GM11168 (cell line): ENCODE results near the gene MDFIC2.

Source experiments
- in situ Hi-C: fragments of 300-500 bp; cut with MboI; formaldehyde crosslinking; loops from one replicate; pipeline ENCODE4 v1.12.0; 2022; ENCODE audit warnings: low sequenced_read_pairs; ENCODE audit not compliant: unreplicated experiment

MDFIC2 gene

GRCh38 chr3:70186221-70186620, 126.2 kb downstream of the MDFIC2 start:
- in situ Hi-C loops = no loop called here

- in situ Hi-C loops = no loop called here
These were observed 126.8 kb downstream of the MDFIC2 start for GRCh38 chr3:70185661-70186060.

- in situ Hi-C loops = no loop called here
These were observed 128.5 kb downstream of the MDFIC2 start for GRCh38 chr3:70183781-70184504.

DNA sequence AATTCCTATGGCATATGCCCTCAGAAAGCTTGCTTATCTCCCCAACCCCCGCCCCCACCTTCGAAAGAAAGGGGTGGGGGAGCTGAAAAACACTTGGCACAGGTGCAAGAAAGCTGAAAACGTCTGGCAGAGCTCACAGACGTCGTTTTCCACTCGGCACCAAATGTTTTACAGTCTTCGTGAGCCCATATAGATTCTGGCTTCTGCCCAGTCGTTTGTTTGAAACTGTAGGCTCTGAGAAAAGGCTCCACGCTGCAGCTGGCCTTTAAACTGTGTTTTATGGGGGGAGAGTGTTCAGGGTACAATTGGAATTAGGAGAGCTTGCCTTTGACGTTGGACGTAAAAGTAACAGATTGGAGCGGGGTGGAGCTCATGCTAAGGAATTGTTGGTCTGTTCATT, 130.3 kb downstream of the MDFIC2 start:
- in situ Hi-C loops = no loop called here

DNA sequence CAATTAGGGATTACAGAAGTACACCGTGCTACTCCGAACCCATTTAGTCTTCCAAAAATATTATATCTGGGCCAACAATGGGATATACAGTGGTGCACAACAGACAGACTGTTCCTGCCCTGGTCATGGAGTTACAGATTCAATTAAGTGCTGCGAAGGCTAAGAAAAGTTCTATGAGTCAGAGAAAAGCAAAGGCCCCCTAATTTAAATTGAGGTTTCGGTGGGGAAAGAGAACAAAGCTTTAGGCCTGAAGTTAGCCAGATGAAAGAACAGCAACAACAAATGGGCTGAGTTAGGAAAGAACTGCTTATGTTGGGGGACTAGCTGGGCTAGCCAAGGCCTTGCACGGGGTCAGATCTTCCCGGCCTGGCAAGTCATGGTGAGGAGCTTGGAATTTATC, 131.8 kb downstream of the MDFIC2 start:
- in situ Hi-C loops = no loop called here

- in situ Hi-C loops = no loop called here
These were observed 133.3 kb downstream of the MDFIC2 start for GRCh38 chr3:70179111-70179510.

DNA sequence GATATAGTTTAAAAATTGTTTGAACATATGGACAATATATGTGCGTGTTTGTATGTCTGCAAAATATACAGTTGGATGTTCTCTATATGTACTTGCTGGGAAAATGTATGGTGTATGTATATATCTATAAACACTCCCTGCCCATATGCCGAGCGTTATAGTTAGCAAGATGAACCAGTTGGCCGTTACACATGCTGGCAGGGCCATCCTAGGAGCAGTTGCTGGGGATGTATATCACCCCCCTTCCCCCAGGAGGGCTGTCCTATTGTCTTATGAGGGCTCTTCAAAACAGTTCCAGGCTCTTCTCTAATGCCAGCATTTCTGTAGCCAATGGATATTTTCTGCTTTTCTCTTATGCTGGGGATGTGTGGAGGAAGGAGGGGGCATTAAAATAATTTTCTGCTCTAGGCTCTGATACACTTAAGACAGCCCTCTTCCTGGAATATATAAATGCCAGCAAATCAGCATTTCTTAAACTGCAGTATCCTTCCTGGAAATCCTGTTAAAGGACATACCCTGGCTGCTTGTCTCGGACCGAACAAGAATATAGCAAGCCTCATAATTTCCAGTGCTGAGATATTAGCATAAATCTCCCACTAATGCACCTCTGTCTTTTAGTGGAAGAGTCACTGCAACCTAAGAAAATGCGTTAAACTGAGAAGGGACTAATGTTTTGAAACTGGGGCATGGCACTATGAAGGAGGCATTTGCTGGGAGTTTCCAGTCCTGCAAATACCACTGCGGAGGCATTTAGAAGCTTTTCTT, 134.4 kb downstream of the MDFIC2 start:
- in situ Hi-C loops = no loop called here

DNA sequence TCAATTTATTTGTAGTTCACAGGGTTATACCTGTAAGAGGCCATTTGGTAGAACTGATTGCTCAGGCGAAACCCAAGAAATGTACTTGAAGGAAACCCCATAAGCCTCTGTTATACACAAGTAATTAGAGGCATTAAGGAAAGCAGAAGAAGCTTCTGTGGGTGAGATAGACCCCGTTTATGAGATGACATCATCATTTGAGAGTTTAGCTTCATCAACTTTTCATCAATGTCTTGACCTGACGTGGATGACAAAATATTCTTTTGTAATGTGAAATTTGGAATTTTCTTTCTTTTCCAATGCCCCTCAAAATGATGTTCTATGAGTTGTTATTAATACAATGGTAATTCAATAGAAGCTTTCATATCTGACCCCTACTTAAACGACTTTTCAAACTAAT, 136.2 kb downstream of the MDFIC2 start:
- in situ Hi-C loops = no loop called here

DNA sequence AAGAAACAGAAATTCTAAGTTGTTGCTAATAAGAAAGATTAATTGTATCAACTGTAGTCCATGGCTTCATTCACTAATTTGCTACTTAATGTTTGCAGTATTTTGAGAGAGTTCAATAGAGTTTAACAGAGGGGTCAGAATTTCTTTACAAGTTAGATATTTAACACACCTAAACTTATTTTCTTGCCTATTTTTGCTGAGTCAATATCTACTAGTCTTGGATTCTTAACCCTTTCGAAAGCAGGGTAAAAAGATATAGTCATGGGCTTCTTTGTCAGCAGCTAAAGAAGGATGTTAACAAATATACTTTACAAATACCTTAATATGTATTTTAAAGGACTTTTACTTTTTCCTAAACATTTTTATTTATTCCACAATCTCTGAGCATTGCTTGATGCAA, 155.6 kb downstream of the MDFIC2 start:
- in situ Hi-C loops = no loop called here

DNA sequence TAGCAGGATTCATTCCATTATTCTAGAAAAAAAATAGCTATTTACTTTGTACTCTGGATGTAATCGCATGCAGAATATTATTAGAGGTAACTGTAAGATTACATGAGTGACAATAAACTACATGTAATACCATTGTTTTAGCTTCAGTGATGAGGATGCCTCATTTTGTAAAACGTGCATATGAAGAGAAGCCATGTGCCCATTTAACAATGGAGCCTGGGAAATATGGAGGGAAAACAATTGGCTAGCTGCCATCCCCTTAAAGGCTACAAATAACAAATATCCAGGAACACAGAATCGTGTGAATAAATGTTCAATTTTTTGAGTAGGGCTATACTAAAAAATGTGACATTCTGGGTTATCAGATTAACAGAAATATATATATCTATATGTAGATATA, 161.8 kb downstream of the MDFIC2 start:
- in situ Hi-C loops = no loop called here

DNA sequence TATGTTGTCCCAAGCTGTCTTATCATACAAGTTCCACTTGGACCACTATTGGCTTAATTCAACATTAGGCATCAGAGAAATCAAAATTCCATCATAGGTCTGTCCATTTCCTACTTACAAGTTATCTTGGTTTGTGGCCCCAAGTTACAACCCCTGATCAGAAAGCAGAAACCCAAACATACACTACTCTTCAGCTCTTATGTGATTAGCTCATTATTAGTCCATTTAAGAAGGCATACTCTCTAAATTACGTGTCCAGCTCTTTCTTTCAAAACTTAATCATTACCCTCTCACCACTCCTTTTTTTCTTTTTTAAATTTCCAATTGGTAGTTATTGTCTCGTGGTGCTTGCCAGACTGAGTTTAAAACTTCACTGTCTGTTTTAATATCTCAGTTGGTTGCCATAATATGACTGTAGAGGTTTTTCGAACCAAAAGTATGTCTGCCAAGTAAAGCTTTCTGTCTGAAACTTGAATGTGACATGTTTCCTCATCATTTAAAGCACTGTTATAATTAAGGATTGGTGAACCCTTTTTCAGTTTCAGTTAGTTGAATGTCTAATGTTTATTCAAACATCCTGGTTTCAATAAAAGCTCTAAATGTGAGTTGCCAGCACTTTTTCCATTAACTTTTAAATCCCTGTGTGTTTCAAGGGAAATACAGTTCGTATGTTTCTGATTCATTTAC, 162.6 kb downstream of the MDFIC2 start:
- in situ Hi-C loops = no loop called here
